ENCODE measurements around the gene NMNAT2.
"Not testable (repeated sequence)": the region's sequence is repeated elsewhere in the genome, so short reads cannot be mapped to it uniquely, and the experiment has no call there.

Gene NMNAT2

GRCh38 chr1:183417772-183418491, at the start of gene NMNAT2:
TSS of gene NMNAT2 (minus strand) at chr1:183418380. CDS start at chr1:183418267, 113 bp downstream.
- peak; percentile 34 for DNase-seq (ENCODE audit: low spot score)

- DNase-seq (ENCODE audit: low spot score): no peak
Measured at GRCh38 chr1:183467687-183468086, 49.5 kb upstream of the NMNAT2 start.

DNA sequence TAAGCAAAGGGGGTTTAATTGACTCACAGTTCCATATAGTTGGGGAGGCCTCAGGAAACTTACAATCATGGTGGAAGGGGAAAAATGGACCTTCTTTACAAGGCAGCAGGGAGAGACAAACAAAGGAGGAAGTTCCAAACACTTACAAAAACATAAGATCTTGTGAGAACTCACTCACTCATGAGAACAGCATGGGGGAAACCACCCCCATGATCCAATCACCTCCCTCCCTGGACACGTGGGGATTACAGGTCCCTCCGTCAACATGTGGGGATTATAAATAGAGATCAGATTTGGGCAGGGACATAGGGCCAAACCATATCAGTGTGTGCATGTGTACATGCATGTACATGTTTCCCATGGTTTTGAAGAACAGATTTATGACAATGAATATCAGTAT, 48.6 kb upstream of the NMNAT2 start:
- DNase-seq (ENCODE audit: low spot score): no peak

GRCh38 chr1:183463566-183463965, 45.4 kb upstream of the NMNAT2 start:
- DNase-seq (ENCODE audit: low spot score): no peak

DNA sequence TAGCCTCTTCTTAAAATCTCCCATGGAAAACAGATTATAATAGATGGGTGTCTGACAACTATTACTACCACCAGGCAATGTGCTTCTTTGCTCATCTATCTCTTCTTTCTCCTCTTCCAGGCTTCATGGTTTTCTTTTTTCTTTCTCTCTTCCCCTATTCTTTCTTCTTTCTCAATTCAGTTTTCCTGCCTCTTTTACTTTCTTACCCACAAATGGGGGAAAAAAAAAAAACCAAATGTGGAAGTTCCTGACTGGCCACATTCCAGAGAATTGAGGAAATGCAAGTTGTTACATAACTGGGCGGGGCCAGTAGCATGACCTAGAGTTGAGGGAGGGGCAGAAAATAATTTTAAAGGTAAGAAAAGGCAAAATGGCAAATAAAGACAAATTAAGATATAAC, 43.2 kb upstream of the NMNAT2 start:
- DNase-seq (ENCODE audit: low spot score): no peak

GRCh38 chr1:183460596-183460995, 42.4 kb upstream of the NMNAT2 start:
- DNase-seq (ENCODE audit: low spot score): no peak

DNA sequence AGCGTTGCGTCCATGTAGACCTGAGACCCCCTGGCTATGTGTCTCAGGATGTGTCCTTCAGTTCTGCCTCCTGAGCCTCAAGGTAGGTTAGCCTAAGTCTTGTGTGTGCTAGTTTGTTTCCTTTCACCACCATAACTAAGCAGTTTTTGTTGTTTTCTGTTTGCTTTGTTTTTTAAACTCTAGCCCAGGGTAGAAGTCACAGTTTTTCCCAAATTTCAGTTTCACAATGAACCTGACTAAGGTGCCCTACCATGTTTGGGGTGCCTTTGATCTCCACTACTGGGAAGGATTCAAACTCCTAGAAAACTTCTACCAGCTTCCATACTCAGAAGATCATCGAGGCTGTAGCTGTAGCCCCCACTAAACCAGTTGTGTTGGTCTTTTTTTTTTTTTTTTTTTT, 39.3 kb upstream of the NMNAT2 start:
- DNase-seq (ENCODE audit: low spot score): no peak

DNA sequence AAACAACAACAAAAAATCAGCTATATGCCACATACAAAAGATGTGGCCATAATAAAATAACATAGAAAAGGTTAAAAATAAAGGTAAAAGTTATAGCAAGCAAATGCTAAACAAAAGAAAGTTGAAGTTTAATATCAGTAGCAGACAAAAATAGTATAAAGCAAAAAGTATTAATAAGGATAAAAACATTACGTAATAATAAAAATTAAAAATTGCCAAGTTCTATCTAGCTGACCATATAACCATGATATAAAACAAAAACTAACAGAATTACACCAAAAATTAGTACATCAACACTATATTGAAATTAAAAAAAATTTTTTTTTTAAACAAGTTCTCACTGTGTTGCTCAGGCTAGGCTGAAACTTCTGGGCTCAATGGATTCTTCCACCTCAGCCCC, 38.6 kb upstream of the NMNAT2 start:
- no peak for DNase-seq (ENCODE audit: low spot score)

DNA sequence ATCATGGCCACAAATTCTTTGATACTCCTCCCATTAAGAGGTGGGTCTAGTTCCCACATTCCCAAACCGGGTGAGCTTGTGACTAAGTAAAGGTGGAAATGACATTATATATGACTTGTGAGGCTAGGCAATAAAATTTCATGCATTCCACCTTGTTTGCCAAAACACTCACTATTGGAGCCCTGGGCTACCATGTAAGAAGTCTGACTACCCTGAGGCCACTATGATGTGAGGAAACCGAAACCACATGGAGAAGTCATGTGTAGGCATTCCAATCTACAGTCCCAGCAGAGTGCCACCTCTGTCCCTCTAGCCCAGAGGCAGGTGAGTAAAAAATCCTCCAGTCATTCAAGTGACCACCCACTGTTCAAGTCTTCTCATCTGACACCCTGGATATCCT, 36.2 kb upstream of the NMNAT2 start:
- no peak for DNase-seq (ENCODE audit: low spot score)

DNA sequence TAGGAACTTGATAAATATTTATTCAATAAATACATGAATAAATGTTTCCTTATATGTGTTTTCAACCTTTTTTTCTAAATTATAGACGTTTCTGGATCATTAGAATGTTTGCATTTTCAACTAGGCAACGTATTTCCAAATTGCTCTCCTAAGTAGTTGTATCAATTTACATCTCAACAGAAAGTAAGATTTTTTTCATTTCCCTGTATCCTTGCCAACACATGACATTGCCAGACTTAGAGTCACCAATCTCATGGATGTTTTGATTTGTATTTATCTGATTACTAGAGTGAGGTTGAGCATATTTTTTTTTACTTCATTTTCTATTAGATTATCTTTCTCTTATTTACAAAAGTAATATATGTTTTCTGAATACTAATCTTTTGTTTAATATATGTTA, 31.9 kb upstream of the NMNAT2 start:
- no peak for DNase-seq (ENCODE audit: low spot score)

GRCh38 chr1:183449223-183449770, 31.1 kb upstream of the NMNAT2 start:
- no peak for DNase-seq (ENCODE audit: low spot score)

GRCh38 chr1:183444243-183444642, 26.1 kb upstream of the NMNAT2 start:
- peak; percentile 27 for DNase-seq (ENCODE audit: low spot score)

DNA sequence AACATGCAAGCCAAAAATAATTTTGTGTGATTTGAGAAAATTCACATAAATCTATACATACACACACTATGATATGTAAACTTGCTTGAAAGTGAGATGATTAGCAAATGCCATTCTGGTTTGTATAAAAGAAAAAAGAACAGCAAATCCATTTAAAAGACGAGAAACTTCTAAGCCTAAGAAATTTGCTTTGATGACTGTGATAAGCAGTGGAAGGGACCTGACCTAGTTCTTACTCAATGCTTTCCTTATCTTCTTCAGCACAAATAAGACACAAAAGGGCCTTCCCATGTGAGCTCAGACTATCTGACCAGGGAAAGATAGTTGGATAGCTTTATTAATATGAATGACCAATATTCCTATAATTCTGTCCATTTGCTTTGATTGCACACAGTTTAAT, 25.3 kb upstream of the NMNAT2 start:
- DNase-seq (ENCODE audit: low spot score): no peak

DNA sequence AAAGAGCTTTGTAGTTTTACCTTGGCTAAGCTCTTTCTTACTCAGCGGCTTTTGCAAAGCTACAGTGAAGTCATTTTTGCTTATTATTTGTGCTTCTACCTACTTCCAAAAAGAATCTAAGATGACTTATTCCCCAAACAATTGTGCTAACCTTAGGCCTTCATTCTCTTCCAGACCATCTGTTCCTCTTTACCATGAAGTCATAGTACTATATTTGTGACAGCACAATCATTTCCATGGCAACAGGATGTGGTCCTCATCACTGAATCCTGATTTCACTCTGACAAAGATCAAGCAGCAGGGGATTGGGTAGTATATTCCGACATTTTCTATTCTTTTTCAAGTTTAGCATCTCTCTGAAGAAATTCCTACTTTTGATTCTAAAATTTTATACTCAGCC, 24.8 kb upstream of the NMNAT2 start:
- DNase-seq (ENCODE audit: low spot score): no peak

DNA sequence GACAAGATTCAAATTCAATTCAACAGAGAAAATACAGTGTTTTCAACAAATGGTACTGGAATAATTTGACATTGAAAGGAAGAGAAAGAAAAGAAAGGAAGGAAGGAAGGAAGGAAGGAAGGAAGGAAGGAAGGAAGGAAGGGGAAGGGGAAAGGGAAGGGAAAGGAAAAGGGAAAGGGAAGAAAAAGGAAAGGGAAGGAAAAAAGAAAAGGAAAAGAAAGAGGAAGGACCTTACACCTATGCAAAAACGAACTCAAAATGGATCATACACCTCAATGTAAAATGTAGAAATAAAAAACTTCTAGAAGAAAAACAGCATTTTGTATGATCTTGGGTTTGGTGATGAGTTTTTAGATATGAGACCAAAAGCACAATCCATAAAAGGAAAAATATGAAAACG, 19.9 kb upstream of the NMNAT2 start:
- no peak for DNase-seq (ENCODE audit: low spot score)

DNA sequence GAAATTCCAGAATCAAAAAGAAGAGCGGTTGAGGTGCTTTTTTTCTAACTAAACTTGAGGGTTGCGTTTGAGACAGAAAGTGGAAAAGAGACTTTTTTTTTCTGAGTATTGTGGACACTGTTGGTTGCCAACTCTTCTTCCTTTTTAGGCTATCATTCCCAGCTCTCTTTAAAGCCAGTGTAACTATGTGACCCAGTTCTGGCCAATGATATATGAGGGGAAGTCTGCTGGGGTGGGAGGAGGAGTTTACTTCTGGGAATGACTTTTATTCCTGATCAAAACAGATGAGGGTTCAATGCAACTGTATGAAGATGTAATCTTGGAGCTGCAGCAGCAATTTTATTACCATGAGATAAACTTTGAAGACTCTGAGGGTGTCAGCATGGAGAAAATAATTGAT, 17.3 kb upstream of the NMNAT2 start:
- DNase-seq (ENCODE audit: low spot score): no peak

DNA sequence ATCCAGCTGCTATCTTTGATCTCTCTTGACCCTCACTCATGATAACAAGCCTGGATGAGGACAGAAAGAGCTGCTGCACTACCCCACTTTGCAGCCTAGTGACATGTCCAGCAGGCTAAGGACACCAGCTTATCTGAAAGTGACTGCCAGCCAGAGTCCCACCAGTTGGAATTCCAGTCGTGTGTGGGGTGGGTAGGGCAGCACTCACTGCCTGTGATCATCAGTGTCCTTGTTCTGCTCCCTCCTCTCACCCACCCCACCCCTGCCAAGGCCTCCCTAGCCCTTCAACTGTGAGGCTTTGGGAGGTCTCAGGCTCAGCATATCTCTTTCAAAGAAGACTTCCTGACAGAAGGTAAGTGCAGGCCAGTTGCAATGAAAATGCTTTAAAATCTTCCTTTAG, 15.5 kb upstream of the NMNAT2 start:
- DNase-seq (ENCODE audit: low spot score): no peak

DNA sequence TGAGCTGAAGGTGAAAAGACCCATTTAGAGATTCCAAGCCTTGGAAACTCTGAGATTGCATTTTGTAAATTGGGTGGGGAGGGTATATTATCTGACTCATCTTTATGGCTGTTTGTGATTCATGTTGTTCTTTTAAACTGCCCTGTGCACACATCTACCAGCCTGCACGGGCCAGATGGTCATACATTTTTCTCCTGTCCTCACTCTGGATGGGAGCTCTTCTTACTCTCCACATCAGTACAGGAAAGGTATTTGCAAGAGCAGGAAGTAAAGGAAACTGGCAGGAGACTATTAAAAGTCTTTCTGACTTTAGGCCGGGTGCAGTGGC, 14.3 kb upstream of the NMNAT2 start:
- no peak for DNase-seq (ENCODE audit: low spot score)

GRCh38 chr1:183431840-183432547, 13.8 kb upstream of the NMNAT2 start:
- DNase-seq (ENCODE audit: low spot score): no peak

DNA sequence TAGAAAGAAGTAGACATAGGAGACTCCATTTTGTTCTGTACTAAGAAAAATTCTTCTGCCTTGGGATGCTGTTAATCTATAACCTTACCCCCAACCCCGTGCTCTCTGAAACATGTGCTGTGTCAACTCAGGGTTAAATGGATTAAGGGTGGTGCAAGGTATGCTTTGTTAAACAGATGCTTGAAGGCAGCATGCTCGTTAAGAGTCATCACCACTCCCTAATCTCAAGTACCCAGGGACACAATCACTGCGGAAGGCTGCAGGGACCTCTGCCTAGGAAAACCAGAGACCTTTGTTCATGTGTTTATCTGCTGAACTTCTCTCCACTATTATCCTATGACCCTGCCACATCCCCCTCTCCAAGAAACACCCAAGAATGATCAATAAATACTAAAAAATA, 9.4 kb upstream of the NMNAT2 start:
- DNase-seq (ENCODE audit: low spot score): not testable (repeated sequence)

DNA sequence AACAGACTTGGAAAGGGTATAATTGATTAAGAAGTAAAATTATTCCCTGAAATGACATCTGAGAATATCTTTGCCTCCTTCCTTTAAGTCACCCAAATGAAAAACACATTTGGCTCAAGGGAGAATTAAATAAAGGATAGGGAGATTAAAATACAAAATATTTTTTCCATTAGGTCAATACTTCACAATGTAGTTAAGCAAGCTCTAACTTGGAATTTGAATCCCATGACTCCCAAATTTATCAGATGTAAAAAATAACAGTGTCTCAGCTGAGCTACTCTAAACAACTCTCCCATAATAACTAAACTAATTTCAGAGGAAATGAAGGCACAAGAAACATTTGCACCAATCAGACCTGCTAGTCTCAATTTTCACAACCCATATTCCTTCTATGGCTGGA, 6.5 kb upstream of the NMNAT2 start:
- no peak for DNase-seq (ENCODE audit: low spot score)

DNA sequence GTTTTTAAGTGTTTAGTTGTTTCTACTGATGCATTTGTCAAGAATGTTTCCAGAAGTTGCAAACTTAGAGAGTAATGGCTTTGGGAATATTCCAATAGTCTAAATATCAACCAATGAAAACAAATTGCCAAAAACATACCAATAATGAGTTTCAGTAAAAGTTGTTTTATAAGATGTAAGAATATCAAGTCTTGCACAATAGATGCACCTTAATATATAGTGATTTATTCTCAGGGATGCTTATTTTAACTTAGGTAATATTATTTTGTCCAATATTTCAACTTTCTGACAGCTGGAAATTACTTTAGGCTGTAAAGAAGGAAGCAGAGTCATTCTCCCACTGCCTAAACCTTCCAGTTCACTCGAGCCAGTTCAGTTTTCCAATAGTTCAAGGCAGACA, 5.4 kb upstream of the NMNAT2 start:
- DNase-seq (ENCODE audit: low spot score): no peak

DNA sequence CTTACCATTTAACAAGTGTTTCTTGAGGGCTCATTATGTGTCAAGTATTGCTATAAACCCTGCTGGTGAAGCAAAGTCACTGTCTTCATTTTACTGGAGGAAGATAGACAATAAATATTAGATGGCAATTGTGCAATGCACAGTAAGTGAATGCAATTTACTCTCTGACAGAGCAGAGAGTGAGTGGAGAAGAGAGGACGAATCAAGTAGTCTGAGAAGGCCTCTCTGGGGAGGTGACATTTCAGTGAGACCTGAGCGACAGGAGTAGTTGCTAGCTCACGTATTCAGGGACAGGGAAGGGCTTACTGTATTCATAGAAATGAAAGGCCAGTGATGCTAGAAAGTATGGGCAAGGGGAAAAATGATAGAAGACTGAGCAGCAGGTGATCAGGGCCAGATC, 1.2 kb upstream of the NMNAT2 start:
- DNase-seq (ENCODE audit: low spot score): no peak

DNA sequence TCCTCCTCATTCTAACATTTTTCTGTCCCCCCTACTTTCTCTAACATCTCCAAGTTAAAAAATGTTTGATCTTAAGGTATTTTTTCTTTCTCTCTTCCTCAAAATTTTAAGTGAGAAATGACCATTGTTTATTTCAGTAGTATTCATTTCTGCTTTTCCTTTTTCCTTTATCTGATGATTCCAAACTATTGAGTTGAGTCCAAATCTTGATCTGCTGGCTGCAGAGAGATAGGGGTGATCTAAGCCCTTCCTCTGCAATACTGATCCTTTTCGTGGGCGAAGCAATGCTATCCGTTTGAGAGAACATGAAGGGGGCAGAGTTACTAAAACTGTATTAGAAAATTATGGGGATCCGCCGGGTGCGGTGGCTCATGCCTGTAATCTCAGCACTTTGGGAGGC, 516 bp upstream of the NMNAT2 start:
- no peak for DNase-seq (ENCODE audit: low spot score)

Data from AG08395 (cell line).